ENCODE measurements around the gene CCR2.
"Not testable (repeated sequence)": the region's sequence is repeated elsewhere in the genome, so short reads cannot be mapped to it uniquely, and the experiment has no call there.

Gene CCR2

DNA sequence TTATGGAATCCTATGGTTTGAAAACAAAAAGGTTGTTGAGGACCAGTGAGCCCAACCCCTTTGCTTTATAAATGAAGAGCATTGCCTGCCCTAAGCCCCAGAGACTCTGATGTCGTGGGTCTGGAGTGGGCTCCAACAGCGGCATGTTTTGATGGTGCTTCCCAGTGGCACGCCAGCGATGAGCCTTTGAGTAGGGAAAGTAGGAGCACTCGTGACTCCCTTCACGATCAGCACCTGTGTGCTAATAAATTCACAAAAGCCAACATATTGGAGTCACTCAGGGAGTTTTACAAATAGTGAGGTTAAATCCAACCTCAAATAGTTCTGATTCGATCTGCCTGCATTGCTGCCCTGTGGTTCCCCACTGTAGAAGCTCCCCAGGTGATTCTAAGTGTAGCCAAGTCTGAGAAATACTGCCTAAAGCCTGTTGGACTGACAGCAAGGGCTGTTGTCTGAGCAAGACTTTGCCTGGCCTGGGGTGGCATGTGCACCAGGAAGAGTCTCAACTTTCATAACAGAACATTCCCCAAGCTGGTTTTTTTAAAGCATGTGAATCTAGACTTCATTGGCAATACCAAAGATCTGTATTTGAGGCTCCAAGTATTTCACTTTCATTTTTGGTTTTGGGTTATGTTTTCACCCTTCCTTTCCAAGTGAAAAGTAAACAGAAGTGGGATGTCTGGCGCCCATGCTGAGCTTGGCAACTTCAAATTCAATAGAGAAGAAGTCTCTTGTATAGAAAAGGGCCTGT lies 26.7 kb downstream of the CCR2 start:
- DNase-seq, result no peak

DNA sequence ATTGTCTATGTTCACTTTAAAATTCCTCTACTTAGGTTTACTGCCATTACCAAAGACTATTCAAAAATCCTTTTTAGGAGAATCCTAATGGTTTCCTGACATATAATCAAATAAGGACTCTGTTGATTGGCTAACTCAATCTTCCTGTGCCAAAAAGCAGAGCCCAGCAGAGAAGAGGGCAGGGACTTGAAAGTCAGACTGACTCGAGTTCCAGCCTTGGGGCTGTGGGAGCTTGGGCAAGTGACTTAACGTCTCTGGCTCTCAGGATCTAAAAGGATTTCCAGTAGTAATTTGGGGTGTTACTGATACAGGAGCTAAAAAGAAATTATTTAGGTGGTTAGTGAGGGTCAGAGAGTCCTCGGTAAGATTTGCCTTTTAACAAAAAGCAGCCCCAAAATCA lies 27.7 kb downstream of the CCR2 start:
- no peak for DNase-seq

DNA sequence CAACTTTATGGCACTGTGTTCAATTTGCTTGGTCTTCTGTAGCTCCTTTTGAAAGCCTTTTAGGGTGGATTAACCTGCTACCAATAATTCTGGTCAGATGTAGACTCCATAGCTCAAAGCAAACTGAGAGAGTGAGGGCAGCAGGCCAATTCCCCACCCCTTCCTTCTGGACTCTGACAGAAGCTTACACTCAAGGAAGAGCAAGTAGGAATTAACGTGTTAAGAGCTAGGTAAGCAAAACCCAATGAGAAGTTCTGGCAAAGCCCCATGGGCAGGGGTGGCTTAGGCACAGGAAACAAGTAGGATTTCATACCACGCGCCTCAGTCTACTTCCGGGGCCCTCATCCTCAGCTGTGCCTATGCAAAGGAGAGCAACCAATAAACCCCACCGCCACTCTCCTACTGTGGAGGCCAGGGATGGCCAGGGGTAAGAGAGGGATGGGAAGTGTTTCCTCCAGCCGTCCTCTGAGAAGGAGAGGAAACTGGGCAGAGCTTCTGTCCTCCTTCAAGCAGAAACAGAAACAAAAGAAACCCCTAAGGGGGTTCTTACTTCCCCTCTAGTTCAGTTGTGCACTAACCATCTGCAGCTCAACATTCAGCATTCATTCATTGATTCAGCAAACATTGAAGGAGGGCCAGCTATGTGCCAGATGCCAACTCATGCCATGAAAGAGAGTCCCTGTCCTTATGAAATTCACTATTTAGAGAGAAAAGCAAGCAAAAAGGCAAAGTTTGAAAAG lies 29.5 kb downstream of the CCR2 start:
- no peak for DNase-seq

- DNase-seq, result no peak
Observed at GRCh38 chr3:46383951-46384330, 30.0 kb downstream of the CCR2 start.

GRCh38 chr3:46386205-46386604 lies 32.3 kb downstream of the CCR2 start:
- DNase-seq, result no peak

GRCh38 chr3:46388847-46389246 lies 34.9 kb downstream of the CCR2 start:
- DNase-seq, result not testable (repeated sequence)

DNA sequence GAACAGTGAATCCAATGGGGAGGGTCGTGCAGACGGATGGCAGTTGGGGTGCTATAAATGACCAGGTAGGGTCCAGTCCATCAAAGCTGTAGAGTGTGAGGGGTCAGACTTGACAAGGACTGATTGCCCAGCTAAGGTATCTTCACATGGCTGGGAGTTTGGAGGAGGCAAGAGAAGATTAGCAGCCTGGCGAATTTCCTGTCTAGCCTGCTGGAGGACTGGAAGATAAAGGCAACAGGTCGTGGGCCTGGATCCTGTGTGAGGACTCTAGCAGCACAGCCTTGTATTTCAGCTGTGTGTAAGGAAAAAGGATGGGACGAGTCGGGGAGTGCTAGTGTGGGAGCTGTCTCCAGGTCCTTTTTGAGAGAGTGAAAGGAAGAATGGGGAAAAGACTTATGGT lies 35.4 kb downstream of the CCR2 start:
- no peak for DNase-seq

- not testable (repeated sequence) for DNase-seq
Observed at GRCh38 chr3:46391526-46391925, 37.6 kb downstream of the CCR2 start.

DNA sequence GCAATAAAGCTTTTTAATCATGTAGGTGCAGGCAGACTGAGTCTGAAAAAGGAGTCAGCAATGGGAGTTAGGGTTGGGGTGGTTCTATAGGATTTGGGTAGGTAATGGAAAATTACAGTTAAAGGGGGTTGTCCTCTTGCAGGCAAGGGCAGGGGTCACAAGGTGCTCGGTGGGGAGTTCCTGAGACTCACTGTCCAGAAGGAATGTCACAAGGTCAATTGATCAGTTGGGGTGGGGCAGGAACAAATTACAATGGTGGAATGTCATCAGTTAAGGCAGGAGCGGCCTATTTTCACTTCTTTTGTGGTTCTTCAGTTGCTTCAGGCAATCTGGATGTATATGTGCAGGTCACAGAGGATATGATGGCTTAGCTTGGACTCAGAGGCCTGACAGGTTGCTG lies 39.1 kb downstream of the CCR2 start:
- DNase-seq, result no peak

DNA sequence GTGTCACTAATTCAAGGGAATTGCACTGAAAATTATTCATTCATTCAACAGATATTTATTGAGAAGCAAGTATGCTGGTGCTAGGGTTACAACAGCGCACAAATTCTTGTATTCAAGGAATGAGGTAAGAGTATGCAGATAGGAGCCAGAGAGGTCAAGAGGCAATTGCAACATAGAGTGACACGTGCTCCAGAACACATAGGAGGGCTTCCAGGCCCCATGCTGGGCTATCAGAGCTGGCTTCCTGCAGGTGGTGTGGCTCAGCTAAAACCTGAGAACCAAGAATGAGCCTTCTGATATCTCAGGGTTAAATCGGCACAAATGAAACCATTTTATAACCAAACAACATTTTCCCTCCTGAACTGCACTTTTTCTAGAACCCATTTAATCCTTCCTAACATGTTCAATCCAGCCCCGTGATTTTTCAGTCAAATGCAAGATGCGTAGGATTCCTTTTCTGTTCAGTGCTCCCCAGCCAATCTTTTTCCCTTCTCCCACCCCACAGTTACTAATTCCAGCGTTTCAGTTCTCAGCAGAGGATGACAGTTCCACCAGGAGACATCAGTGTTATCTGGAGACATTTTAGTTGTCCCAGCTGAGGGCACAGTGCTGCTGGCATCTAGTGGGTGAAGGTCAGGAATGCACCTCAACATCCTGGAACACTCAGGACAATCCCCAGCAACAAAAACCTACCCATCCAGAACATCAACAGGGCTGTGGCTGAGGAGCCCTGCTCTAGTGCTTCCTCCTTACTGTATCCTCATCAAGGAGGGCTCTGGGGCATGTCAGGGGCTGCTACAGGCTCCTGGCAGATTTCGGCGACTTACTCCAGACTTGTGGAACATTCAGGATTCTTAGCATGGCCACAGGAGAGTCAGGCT lies 39.9 kb downstream of the CCR2 start:
- DNase-seq, result no peak

DNA sequence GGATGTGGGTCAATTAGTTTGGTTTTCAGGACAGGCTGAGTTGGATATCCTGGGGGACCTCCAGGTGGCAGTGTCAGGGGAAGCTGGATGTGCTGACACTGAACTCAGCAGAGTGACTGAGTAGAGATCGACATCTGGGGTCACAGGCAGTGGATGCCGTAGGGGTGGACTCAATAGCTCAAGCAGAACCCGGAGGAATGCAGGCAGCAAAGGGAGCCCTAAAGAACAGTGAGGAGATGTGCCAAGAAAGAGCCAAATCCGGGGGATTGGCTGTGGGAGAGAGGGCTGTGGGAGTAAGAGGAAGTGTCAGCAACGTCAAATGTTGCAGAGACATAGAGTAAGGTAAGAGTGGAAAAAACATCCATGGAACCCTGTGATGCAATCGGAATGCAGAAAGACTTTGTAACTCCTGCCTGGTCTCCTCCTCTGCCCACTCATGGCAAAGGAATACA lies 41.3 kb downstream of the CCR2 start:
- no peak for DNase-seq

DNA sequence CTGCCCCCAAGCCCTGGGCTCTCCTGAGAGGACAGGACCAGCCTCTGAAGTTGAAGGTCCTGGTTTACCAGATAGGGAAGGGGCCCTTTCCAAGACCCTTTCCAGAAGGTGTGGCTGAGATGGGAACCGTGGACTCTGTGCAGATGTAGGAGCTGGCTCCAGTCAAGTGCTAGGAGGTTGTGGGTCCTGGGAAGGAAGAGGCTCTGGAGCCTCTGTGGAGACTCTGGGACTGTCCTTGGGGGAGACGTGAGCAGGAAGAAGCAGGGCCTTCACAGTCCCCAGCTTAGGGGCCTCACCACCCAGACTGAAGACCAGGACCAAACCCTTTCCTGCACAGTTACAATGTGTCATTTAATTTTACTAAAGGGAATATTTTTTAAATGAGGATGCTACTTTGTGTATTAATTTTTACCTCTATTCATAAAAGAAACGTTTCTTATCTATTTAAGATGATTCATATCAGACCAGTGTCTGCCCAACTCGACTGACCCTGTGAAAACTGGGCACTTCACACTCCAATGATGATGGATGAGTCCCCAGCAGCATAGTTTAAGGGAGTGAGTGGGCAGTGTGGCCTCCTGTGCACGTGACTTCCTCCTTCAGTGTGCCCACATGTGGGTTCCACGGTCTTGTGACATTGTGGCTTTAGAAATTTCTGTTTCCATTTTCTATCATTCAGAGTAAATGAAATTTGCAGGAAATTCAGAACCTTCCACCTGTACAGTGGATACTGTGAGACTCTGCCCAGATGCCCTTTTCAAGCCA lies 42.0 kb downstream of the CCR2 start:
- no peak for DNase-seq

DNA sequence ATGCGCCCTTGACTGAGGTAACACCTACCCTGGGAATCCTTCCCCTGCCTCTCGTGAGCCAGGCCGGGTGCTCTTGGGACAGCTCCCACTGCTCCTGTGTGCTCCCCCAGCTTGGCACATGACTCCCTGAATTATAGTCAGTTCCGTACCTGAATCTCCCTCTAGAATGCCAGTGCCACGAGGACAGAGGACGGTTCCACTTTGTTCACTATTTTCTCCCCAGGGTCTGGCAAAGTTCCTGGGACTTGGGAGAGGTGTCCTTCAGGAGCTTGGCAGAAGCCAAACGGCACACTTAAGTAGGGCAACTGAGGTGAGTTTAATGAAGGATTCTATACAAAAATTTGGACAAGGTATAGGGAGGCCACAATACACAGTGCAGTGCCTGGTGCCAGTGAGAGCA lies 43.2 kb downstream of the CCR2 start:
- no peak for DNase-seq

GRCh38 chr3:46398186-46398955 lies 44.5 kb downstream of the CCR2 start:
- no peak for DNase-seq

- no peak for DNase-seq
Observed at GRCh38 chr3:46399098-46399497, 45.2 kb downstream of the CCR2 start.

- DNase-seq, result peak; percentile 14
Observed at GRCh38 chr3:46399557-46399956, 45.6 kb downstream of the CCR2 start.

- peak; percentile 87 for DNase-seq
Observed at GRCh38 chr3:46400000-46400734, 46.3 kb downstream of the CCR2 start.

- DNase-seq, result no peak
Observed at GRCh38 chr3:46400846-46401245, 46.9 kb downstream of the CCR2 start.

- DNase-seq, result no peak
Observed at GRCh38 chr3:46401579-46401978, 47.7 kb downstream of the CCR2 start.

DNA sequence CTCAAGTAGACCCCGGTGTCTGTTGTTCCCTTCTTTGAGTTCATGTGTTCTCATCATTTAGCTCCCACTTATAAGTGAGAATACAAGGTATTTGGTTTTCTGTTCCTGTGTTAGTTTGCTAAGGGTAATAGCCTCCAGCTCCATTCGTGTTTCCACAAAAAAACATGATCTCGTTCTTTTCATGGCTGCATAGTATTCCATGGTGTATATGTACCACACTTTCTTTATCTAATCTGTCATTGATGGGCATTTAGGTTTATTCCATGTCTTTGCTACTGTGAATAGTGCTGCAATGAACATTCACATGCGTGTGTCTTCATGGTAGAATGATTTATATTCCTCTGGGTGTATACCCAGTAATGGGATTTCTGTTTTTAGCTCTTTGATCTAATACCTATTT lies 49.0 kb downstream of the CCR2 start:
- not testable (repeated sequence) for DNase-seq

All from fibroblast of skin of right biceps (primary cell).